KMS-11 (cell line): Measurements from ENCODE around the gene DGKQ.

ENCODE experiments used
- H2AFZ ChIP-seq: fragments of 200-600 bp; sonication (generic); 2 replicates; pipeline ENCODE4 v1.6.1; 2016; ENCODE audit warnings: antibody characterized with exemption, mixed run types, low read depth
- H3K27ac ChIP-seq: fragments of 200-600 bp; sonication (generic); 2 replicates; pipeline ENCODE4 v1.6.1; 2016; ENCODE audit warnings: mild to moderate bottlenecking, mixed run types
- H3K27me3 ChIP-seq: fragments of 200-600 bp; sonication (generic); 2 replicates; pipeline ENCODE4 v1.6.1; 2017; ENCODE audit warnings: mild to moderate bottlenecking, low read depth, mixed run types, moderate library complexity; ENCODE audit not compliant: insufficient read depth
- H3K36me3 ChIP-seq: fragments of 200-600 bp; sonication (generic); 2 replicates; pipeline ENCODE4 v1.6.1; 2017; ENCODE audit warnings: mild to moderate bottlenecking, mixed run types; ENCODE audit not compliant: insufficient read depth
- H3K4me1 ChIP-seq: fragments of 200-600 bp; sonication (generic); 2 replicates; pipeline ENCODE4 v1.6.1; 2016; ENCODE audit warnings: mild to moderate bottlenecking, low read depth, mixed run types; ENCODE audit not compliant: poor library complexity, severe bottlenecking
- H3K4me2 ChIP-seq: fragments of 200-600 bp; sonication (generic); 2 replicates; pipeline ENCODE4 v1.7.0; 2016; ENCODE audit warnings: mild to moderate bottlenecking, mixed run types
- H3K4me3 ChIP-seq: fragments of 200-600 bp; sonication (generic); IDR thresholded peaks from 2 replicates; pipeline ENCODE4 v1.6.1; 2017; ENCODE audit warnings: low read depth, low read length, mixed read lengths; ENCODE audit not compliant: insufficient read depth
- H3K79me2 ChIP-seq: fragments of 200-600 bp; sonication (generic); 2 replicates; pipeline ENCODE4 v1.6.1; 2016; ENCODE audit warnings: low read depth, mixed run types; ENCODE audit not compliant: insufficient read depth
- H3K9ac ChIP-seq: fragments of 200-600 bp; sonication (generic); 2 replicates; pipeline ENCODE4 v1.6.1; 2016; ENCODE audit warnings: mild to moderate bottlenecking, mixed run types
- H4K20me1 ChIP-seq: fragments of 200-600 bp; sonication (generic); 2 replicates; pipeline ENCODE4 v1.6.1; 2016; ENCODE audit warnings: mild to moderate bottlenecking, mixed run types; ENCODE audit not compliant: insufficient read depth
- TF ChIP-seq, protein P1 (sequence below): fragments of 200-600 bp; sonication (generic); conservative IDR thresholded peaks from 2 replicates; pipeline ENCODE4 v1.6.1; 2017; ENCODE audit warnings: low read depth, mild to moderate bottlenecking, antibody characterized with exemption, low read length, moderate library complexity, mixed read lengths

Gene DGKQ

GRCh38 chr4:961351-962230 is 11.8 kb downstream of the DGKQ start:
- no peak overlapping the region for H3K9ac ChIP-seq
- H3K4me2 ChIP-seq = no peak overlapping the region
- no peaks in the 10 kb centered on the region for H3K79me2 ChIP-seq
- no peak overlapping the region for H2AFZ ChIP-seq
- no peaks in the 10 kb centered on the region for H3K27me3 ChIP-seq
- H4K20me1 ChIP-seq = no peaks in the 10 kb centered on the region
- TF ChIP-seq, protein P1, sequence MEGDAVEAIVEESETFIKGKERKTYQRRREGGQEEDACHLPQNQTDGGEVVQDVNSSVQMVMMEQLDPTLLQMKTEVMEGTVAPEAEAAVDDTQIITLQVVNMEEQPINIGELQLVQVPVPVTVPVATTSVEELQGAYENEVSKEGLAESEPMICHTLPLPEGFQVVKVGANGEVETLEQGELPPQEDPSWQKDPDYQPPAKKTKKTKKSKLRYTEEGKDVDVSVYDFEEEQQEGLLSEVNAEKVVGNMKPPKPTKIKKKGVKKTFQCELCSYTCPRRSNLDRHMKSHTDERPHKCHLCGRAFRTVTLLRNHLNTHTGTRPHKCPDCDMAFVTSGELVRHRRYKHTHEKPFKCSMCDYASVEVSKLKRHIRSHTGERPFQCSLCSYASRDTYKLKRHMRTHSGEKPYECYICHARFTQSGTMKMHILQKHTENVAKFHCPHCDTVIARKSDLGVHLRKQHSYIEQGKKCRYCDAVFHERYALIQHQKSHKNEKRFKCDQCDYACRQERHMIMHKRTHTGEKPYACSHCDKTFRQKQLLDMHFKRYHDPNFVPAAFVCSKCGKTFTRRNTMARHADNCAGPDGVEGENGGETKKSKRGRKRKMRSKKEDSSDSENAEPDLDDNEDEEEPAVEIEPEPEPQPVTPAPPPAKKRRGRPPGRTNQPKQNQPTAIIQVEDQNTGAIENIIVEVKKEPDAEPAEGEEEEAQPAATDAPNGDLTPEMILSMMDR = no peak
- H3K4me1 ChIP-seq = no peaks in the 10 kb centered on the region
- H3K27ac ChIP-seq = no peak overlapping the region
- H3K36me3 ChIP-seq = no peaks in the 10 kb centered on the region
- H3K4me3 ChIP-seq = no peak overlapping the region

DNA sequence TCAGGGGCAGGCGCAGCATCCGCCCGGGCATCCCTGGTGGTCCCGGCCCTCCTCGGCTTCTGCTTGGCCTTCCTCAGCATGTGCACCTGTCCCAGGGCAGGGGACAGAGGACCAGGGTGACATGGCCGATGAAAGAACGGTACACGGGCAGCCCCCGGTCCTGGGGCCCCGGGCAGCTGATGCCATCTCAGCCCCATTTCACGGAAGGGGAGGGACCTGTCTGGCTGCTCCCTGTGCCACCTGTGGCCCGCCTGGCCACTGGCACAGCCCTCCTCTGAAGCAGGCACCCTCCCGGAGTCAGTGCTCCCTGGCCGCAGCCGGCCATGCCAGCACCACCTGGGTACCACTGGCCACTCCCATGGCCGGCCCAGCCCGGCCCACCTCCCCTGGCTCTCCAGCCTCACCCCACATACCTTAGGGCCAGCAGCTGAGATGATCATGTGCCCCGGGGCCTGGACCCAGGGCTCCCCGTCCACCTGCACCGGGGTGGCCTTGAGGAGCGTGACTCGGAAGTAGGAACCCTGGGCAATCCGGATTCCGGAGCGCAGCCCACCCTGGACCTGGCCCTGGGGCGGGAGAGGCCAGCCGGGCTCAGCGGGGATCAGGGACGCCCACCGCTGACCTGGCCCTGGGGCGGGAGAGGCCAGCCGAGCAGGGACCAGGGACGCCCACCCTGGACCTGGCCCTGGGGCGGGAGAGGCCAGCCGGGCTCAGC is 12.6 kb downstream of the DGKQ start:
- Histone ChIP-seq H3K9ac (no peak overlapping the region), H3K4me1 (no peaks in the 10 kb centered on the region), H3K27me3 (no peaks in the 10 kb centered on the region), H3K4me3 (no peak overlapping the region), H3K4me2 (no peak overlapping the region), H4K20me1 (no peaks in the 10 kb centered on the region), H2AFZ (no peak overlapping the region), H3K36me3 (no peaks in the 10 kb centered on the region), H3K27ac (no peak overlapping the region), H3K79me2 (no peaks in the 10 kb centered on the region)
- TF ChIP-seq, protein P1 = no peak

DNA sequence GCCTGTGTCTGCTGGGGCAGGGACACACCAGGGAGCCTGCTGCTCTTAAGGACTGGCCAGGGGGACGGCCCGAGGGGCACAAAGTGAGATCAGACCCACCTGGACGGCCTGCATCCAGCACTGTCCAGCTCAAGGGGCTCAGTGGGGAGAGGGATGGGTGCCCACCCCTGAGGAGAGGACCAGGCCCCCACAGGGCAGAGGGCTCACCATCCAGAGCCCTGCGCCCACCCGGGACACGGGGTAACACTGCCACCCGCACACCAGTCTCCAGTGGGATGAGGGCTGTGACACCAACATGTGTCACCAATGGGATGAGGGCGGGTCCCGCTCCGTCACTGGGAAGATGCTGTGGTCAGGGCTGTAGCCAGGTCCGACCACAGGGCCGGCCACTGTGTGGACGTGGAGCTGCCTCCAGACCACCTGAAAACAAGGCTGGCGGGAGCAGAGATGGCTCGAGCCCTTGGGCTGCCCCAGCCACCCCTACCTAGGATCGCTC is 13.2 kb downstream of the DGKQ start:
- H3K36me3 ChIP-seq = no peaks in the 10 kb centered on the region
- H3K27me3 ChIP-seq = no peaks in the 10 kb centered on the region
- H3K79me2 ChIP-seq = no peaks in the 10 kb centered on the region
- no peak overlapping the region for H3K27ac ChIP-seq
- H3K4me2 ChIP-seq = no peak overlapping the region
- H2AFZ ChIP-seq = no peak overlapping the region
- no peak overlapping the region for H3K4me3 ChIP-seq
- no peaks in the 10 kb centered on the region for H3K4me1 ChIP-seq
- no peaks in the 10 kb centered on the region for H4K20me1 ChIP-seq
- no peak overlapping the region for H3K9ac ChIP-seq
- TF ChIP-seq, protein P1 = no peak

GRCh38 chr4:959338-960139 is 13.8 kb downstream of the DGKQ start:
- no peaks in the 10 kb centered on the region for H3K36me3 ChIP-seq
- no peak overlapping the region for H3K4me3 ChIP-seq
- no peak overlapping the region for H3K27ac ChIP-seq
- no peaks in the 10 kb centered on the region for H3K4me1 ChIP-seq
- no peak overlapping the region for H3K9ac ChIP-seq
- no peaks in the 10 kb centered on the region for H4K20me1 ChIP-seq
- TF ChIP-seq, protein P1 = no peak
- H3K79me2 ChIP-seq = no peaks in the 10 kb centered on the region
- H3K4me2 ChIP-seq = no peak overlapping the region
- no peaks in the 10 kb centered on the region for H3K27me3 ChIP-seq
- H2AFZ ChIP-seq = no peak overlapping the region
